Prostate gland (tissue), 2 donors: ENCODE data around the gene TNK1. TPM values are rescaled to one million over a fixed set of nuclear protein-coding genes. Genes with fewer than 3 reads are reported as not detected.

Experiments
- DNase-seq: peaks from one replicate; pipeline ENCODE4 v3.0.0-alpha.2; 2019; ENCODE audit warnings: low spot score
- H3K27ac ChIP-seq, 2 donors: fragments of 200-600 bp; sonication (generic); 2 replicates each; pipeline ENCODE4 v1.5.1; 2017 to 2019
- H3K27me3 ChIP-seq: fragments of 200-600 bp; sonication (generic); replicated peaks from 2 replicates; pipeline ENCODE4 v1.5.1; 2019; ENCODE audit not compliant: insufficient read depth
- H3K36me3 ChIP-seq, 2 donors: fragments of 200-600 bp; sonication (generic); 1 replicate in 1 of 2; 2 replicates in 1 of 2; pipeline versions ENCODE4 v1.5.1 to v1.8.1; 2017 to 2019
- H3K4me1 ChIP-seq: fragments of 200-600 bp; sonication (generic); replicated peaks from 2 replicates; pipeline ENCODE4 v1.5.1; 2019
- H3K4me3 ChIP-seq, 2 donors: fragments of 200-600 bp; sonication (generic); 2 replicates each; pipeline ENCODE4 v1.5.1; 2017 to 2019
- H3K9me3 ChIP-seq: fragments of 200-600 bp; sonication (generic); 2 replicates; pipeline ENCODE4 v1.5.1; 2017
- CTCF ChIP-seq, 4 experiments: fragments of 200-600 bp in 2 of 4; fragments of 450-650 bp in 2 of 4; sonication (generic) in 2 of 4; IDR thresholded peaks; 1 replicate in 3 of 4; 2 replicates in 1 of 4; pipeline ENCODE4 v1.5.1; 2016 to 2019; ENCODE audit warnings: antibody characterized with exemption in 4 of 4, mild to moderate bottlenecking in 2 of 4, moderate library complexity in 2 of 4
- POLR2A ChIP-seq: fragments of 450-650 bp; IDR thresholded peaks from one replicate; pipeline ENCODE4 v1.6.1; 2016; ENCODE audit warnings: antibody characterized with exemption, mild to moderate bottlenecking
- POLR2AphosphoS5 ChIP-seq: sonication (generic); formaldehyde crosslinking; IDR thresholded peaks from one replicate; pipeline ENCODE4 v1.6.1; 2017; ENCODE audit warnings: antibody characterized with exemption
- WGBS: methylation state at CpG from one replicate; pipeline ENCODE4 v1.1.5; 2018; 5-methylcytosine and 5-hydroxymethylcytosine counted together
- intact Hi-C: fragments of 100-400 bp; cut with DNase I; formaldehyde crosslinking; loops from one replicate; pipeline ENCODE4 v1.14.2; 2022
- total RNA-seq, 2 donors: library from RNA; depleted of rRNA; stranded (reverse); fragments of >200 nt; gene quantifications; one replicate each; pipeline ENCODE4 v1.1.0, GENCODE V29; 2016

Gene TNK1
- total RNA-seq, 2 donors from 2014 or later, result 9.9 to 28.4 TPM

- Histone ChIP-seq H3K27me3 (no peaks in the 10 kb centered on the region), H3K4me1 (peaks cover 9% of the 10 kb centered on the region), H3K9me3 (no peaks in the 10 kb centered on the region), H3K36me3 (no peaks in the 10 kb centered on the region), H3K27ac (peak overlapping the region; percentile 97 to 98), H3K4me3 (peak overlapping the region; percentile 49 to 94)
- 23% methylated on average over 10 of the region's 10 CpGs for WGBS
- DNase-seq, result no peak
- intact Hi-C loops, result loop anchor here (5.0 to 10.0 kb wide), 4 partner anchors 40 to 335 kb away; partner anchors contain the start of genes PLSCR3, POLR2A, SENP3 and SLC35G6
- TF ChIP-seq POLR2AphosphoS5, result no peak
- TF ChIP-seq CTCF (IDR thresholded peaks at IDR 0.05), result peak in 1 of 4 experiments; percentile 38
Measured at GRCh38 chr17:7352503-7352889, 28.4 kb upstream of the TNK1 start.

GRCh38 chr17:7352910-7353635, 27.8 kb upstream of the TNK1 start:
- TF ChIP-seq POLR2A, result no peak
- TF ChIP-seq POLR2AphosphoS5, result no peak
- no peak for TF ChIP-seq CTCF (IDR thresholded peaks at IDR 0.05)
- peak overlapping the region in 1 of 2 donors; percentile 94 for H3K4me3 ChIP-seq
- no peaks in the 10 kb centered on the region for H3K27me3 ChIP-seq
- H3K36me3 ChIP-seq, result no peaks in the 10 kb centered on the region
- peaks cover 9% of the 10 kb centered on the region for H3K4me1 ChIP-seq
- peak overlapping the region; percentile 97 to 98 for H3K27ac ChIP-seq
- intact Hi-C loops, result loop anchor here (5.0 to 10.0 kb wide), 4 partner anchors 39 to 334 kb away; partner anchors contain the start of genes PLSCR3, POLR2A, SENP3 and SLC35G6
- H3K9me3 ChIP-seq, result no peaks in the 10 kb centered on the region
- no peak for DNase-seq
- 88% methylated on average over 35 of the region's 37 CpGs for WGBS

- Histone ChIP-seq H3K4me3 (no peak overlapping the region), H3K36me3 (no peaks in the 10 kb centered on the region), H3K27ac (peak overlapping the region in 1 of 2 donors; percentile 38), H3K4me1 (peaks cover 9% of the 10 kb centered on the region), H3K27me3 (no peaks in the 10 kb centered on the region), H3K9me3 (no peaks in the 10 kb centered on the region)
- TF ChIP-seq POLR2A (peak; percentile 36), POLR2AphosphoS5 (no peak)
- WGBS, result 60% methylated on average over 9 of the region's 9 CpGs
- no peak for DNase-seq
- intact Hi-C loops, result loop anchor here (5.0 to 10.0 kb wide), 4 partner anchors 38 to 333 kb away; partner anchors contain the start of genes PLSCR3, POLR2A, SENP3 and SLC35G6
Measured at GRCh38 chr17:7354262-7354843, 26.5 kb upstream of the TNK1 start.

GRCh38 chr17:7355053-7355452, 25.8 kb upstream of the TNK1 start, which contains the start of gene TMEM95:
TMEM95 (plus strand) TSS chr17:7355156; CDS start chr17:7355205, 49 bp downstream.
- 54% methylated on average over 10 of the region's 10 CpGs for WGBS
- H3K36me3 ChIP-seq, result no peaks in the 10 kb centered on the region
- peaks cover 5% of the 10 kb centered on the region for H3K4me1 ChIP-seq
- no peak within 1 kb of the TSS for H3K4me3 ChIP-seq
- no peaks in the 10 kb centered on the region for H3K27me3 ChIP-seq
- peak; percentile 35 for TF ChIP-seq POLR2AphosphoS5
- no peak for TF ChIP-seq CTCF (IDR thresholded peaks at IDR 0.05)
- no peak for TF ChIP-seq POLR2A
- H3K9me3 ChIP-seq, result no peaks in the 10 kb centered on the region
- intact Hi-C loops, result loop anchor here (10.0 kb wide), 1 partner anchor 130 kb away; the partner anchor contains the start of genes POLR2A and SLC35G6
- DNase-seq, result no peak
- H3K27ac ChIP-seq, result peak within 1 kb of the TSS in 1 of 2 donors; percentile 38

GRCh38 chr17:7355573-7355972, 25.3 kb upstream of the TNK1 start:
- Histone ChIP-seq H3K27me3 (no peaks in the 10 kb centered on the region), H3K4me1 (peaks cover 5% of the 10 kb centered on the region), H3K36me3 (no peaks in the 10 kb centered on the region), H3K27ac (no peak overlapping the region), H3K9me3 (no peaks in the 10 kb centered on the region), H3K4me3 (no peak overlapping the region)
- intact Hi-C loops, result loop anchor here (10.0 kb wide), 1 partner anchor 129 kb away; the partner anchor contains the start of genes POLR2A and SLC35G6
- 80% methylated on average over 8 of the region's 8 CpGs for WGBS
- DNase-seq, result no peak
- TF ChIP-seq POLR2A (no peak), CTCF (IDR thresholded peaks at IDR 0.05) (no peak)
